ENCODE results near the gene CALML5. TPM values are rescaled to one million over a fixed set of nuclear protein-coding genes. Genes with fewer than 3 reads are reported as not detected.

CALML5 gene
- total RNA-seq, 1 donor from 2014 or later: not detected

DNA sequence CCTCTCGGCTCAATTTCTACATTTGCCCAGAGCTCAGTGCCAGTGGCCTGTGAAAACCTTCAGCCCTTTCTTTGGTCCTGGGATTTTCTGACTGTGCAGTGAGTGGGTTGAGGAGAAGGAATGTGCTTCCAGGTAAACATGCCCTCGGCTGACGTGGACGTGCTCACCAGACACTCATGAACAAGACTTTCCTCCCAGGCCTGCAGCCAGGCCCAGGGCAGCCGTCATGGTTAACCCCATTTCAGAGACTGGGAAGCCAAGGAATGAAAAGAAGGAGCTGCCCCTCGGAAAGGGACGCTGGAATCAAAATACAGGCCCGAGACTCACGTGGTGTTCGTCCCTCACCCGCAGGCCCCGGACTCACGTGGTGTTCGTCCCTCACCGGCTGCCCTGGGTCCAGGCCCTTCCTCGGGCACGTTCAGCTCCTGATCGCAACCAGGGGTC is 8.8 kb upstream of the CALML5 start:
- no peak for DNase-seq (ENCODE audit: low spot score)
- Mint-ChIP-seq H3K27ac (no peak overlapping the region), H3K27me3 (ENCODE audit: low read depth) (peaks cover 16% of the 10 kb centered on the region), H3K4me1 (ENCODE audit: low read depth) (peaks cover 4% of the 10 kb centered on the region), H3K36me3 (ENCODE audit: low read depth) (no peaks in the 10 kb centered on the region), H3K4me3 (ENCODE audit: low read depth) (no peak overlapping the region), H3K9me3 (no peaks in the 10 kb centered on the region)
- intact Hi-C loops (cut with micrococcal nuclease): no loop called here

GRCh38 chr10:5507649-5508131 is 8.3 kb upstream of the CALML5 start:
- no peaks in the 10 kb centered on the region for H3K36me3 Mint-ChIP-seq (ENCODE audit: low read depth)
- H3K27ac Mint-ChIP-seq: no peak overlapping the region
- H3K9me3 Mint-ChIP-seq: no peaks in the 10 kb centered on the region
- no peaks in the 10 kb centered on the region for H3K4me1 Mint-ChIP-seq (ENCODE audit: low read depth)
- H3K27me3 Mint-ChIP-seq (ENCODE audit: low read depth): peaks cover 13% of the 10 kb centered on the region
- H3K4me3 Mint-ChIP-seq (ENCODE audit: low read depth): no peak overlapping the region
- intact Hi-C loops (cut with micrococcal nuclease): no loop called here
- DNase-seq (ENCODE audit: low spot score): no peak

DNA sequence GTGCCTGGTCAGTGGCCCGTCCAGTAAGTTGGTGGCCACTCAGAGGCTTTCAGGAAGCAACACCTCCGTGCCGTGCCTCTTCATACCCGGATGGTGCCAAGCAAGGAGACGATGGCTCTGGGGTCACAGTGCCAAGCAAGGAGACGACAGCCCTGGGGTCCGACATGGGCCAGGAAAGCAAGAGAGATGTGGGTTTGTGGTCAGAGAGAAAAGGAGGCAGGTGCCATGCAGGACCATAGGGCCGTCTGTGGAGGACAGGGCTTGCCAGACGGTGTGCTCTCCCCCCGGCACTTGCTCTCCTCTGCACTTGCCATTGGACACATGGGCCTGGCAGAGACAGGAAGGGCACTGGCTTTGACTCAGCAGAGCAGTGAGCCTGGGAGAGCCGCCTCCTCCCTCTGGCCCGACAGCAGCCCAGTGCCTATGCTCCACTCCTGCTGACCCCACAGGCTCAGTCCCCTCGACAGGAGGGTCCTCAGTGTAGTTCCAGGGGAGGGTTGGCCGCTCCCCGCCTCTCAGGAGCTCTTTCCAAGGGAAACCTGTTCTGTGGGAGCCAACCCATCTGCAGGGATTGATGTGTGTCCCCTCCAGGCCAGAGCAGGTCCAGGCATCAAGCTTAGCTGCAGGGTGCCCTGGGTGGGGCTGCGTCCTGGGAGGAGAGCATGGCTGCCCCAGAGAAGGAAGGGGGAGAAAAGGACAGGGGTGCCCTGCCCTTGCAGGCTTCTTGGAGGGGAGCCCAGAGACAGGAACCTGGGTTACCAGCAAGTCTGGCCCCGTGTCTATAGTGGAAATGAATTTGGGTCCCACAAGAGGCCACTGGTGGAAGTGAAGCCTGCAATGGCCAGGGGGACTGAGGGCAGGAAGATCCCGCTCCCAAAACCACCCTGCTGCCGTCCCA is 7.6 kb upstream of the CALML5 start:
- Mint-ChIP-seq H3K4me3 (ENCODE audit: low read depth) (no peak overlapping the region), H3K4me1 (ENCODE audit: low read depth) (no peaks in the 10 kb centered on the region), H3K27me3 (ENCODE audit: low read depth) (peaks cover 11% of the 10 kb centered on the region), H3K27ac (no peak overlapping the region), H3K9me3 (no peaks in the 10 kb centered on the region), H3K36me3 (ENCODE audit: low read depth) (no peaks in the 10 kb centered on the region)
- DNase-seq (ENCODE audit: low spot score): no peak
- intact Hi-C loops (cut with micrococcal nuclease): no loop called here

DNA sequence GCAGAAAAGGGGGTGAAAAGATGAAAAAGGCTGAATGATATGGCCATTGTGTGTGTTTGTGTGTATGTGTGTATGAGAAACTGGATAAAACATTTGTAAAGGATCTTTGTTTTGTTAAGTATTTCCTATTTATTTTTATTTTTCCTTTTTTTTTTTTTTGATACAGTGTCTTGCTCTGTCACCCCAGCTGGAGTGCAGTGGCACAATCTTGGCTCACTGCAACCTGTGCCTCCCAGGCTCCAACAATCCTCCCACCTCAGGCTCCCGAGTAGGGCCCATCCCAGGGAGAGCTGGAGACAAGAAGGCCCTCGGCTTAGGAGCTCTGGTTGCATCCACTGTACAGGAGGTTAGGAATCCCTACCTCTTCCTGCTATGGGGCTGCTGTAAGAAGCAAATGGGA is 6.9 kb upstream of the CALML5 start:
- H3K27me3 Mint-ChIP-seq (ENCODE audit: low read depth): peaks cover 10% of the 10 kb centered on the region
- H3K4me3 Mint-ChIP-seq (ENCODE audit: low read depth): no peak overlapping the region
- no peaks in the 10 kb centered on the region for H3K9me3 Mint-ChIP-seq
- DNase-seq (ENCODE audit: low spot score): no peak
- H3K27ac Mint-ChIP-seq: no peak overlapping the region
- H3K36me3 Mint-ChIP-seq (ENCODE audit: low read depth): no peaks in the 10 kb centered on the region
- intact Hi-C loops (cut with micrococcal nuclease): no loop called here
- no peaks in the 10 kb centered on the region for H3K4me1 Mint-ChIP-seq (ENCODE audit: low read depth)

DNA sequence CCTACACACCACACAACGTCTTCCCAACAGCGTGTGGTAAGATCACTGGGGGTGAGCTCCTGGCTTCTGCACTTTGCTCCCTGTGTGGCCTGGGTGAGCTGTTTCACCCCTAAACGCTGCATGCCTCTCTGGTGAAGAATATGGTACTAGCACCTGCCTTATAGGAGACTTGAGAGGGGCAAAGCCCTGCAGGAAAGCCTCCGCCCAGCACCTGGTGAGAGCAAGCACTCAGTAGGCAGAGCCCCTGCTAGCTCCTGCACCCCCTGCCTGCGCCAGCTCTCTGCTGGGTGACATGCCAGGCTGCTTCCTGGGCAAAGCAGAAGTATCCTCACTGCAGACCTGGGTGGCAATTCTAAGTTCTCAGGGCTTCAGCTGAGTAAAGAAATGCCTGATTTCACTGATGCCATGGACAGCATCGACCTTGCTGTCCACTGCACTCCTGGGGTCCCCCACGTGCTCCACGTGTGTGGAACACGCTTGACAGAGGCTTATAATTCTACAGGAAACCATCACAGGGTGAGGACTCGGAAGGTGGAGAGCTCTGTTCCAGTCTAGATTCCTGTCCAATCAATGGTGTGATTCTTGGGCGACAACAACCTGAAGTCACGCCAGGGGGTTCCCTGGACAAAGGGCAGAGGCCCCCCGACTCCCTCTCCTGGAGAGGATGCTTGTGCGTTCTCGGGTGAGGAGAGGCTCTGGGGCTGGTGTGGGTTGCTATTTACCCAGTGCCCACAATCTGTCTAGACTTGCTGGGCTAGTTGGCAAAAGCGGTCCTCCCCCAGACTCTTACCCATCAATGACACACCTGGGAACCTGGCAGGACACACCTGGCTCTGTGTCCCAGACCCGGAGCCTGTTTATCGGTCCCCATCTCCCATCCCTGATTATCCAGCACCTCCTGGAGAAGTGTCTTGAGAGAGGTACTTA is 5.0 kb upstream of the CALML5 start:
- no peaks in the 10 kb centered on the region for H3K36me3 Mint-ChIP-seq (ENCODE audit: low read depth)
- no peaks in the 10 kb centered on the region for H3K4me1 Mint-ChIP-seq (ENCODE audit: low read depth)
- no peak overlapping the region for H3K27ac Mint-ChIP-seq
- intact Hi-C loops (cut with micrococcal nuclease): no loop called here
- H3K4me3 Mint-ChIP-seq (ENCODE audit: low read depth): no peak overlapping the region
- no peaks in the 10 kb centered on the region for H3K9me3 Mint-ChIP-seq
- H3K27me3 Mint-ChIP-seq (ENCODE audit: low read depth): peaks cover 5% of the 10 kb centered on the region
- no peak for DNase-seq (ENCODE audit: low spot score)

- Mint-ChIP-seq H3K9me3 (no peaks in the 10 kb centered on the region), H3K27me3 (ENCODE audit: low read depth) (peaks cover 5% of the 10 kb centered on the region), H3K27ac (no peak overlapping the region), H3K4me3 (ENCODE audit: low read depth) (no peak overlapping the region), H3K4me1 (ENCODE audit: low read depth) (no peaks in the 10 kb centered on the region), H3K36me3 (ENCODE audit: low read depth) (no peaks in the 10 kb centered on the region)
- DNase-seq (ENCODE audit: low spot score): no peak
- intact Hi-C loops (cut with micrococcal nuclease): no loop called here
Observed at GRCh38 chr10:5503477-5503835, 4.1 kb upstream of the CALML5 start.

GRCh38 chr10:5502571-5503476 is 3.5 kb upstream of the CALML5 start:
- Mint-ChIP-seq H3K4me3 (ENCODE audit: low read depth) (no peak overlapping the region), H3K9me3 (no peaks in the 10 kb centered on the region), H3K27me3 (ENCODE audit: low read depth) (peaks cover 5% of the 10 kb centered on the region), H3K36me3 (ENCODE audit: low read depth) (no peaks in the 10 kb centered on the region), H3K27ac (no peak overlapping the region), H3K4me1 (ENCODE audit: low read depth) (no peaks in the 10 kb centered on the region)
- DNase-seq (ENCODE audit: low spot score): no peak
- intact Hi-C loops (cut with micrococcal nuclease): no loop called here

DNA sequence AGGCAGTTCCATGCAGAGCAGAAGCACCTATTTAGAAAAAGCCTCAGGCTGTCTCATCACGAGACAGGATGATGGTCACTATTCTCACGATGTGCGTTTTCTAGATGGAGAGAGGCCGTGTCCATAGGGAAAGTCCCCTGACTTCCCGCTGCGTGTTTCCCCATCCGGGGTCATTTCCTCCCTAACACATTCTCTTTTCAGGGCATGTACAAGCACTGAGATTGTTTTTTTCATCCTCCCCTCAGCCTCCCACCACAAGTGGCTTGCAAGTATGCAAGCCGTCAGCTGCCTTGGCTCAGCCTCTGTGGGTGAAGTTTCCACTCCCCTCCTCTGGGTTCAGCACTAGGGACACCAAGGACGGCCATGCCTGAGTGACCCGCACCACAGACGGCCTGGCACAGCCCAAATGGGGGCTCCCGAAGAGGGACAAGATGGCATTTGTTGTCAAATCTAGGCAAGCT is 2.7 kb upstream of the CALML5 start:
- DNase-seq (ENCODE audit: low spot score): no peak
- no peaks in the 10 kb centered on the region for H3K36me3 Mint-ChIP-seq (ENCODE audit: low read depth)
- no peaks in the 10 kb centered on the region for H3K9me3 Mint-ChIP-seq
- intact Hi-C loops (cut with micrococcal nuclease): no loop called here
- peaks cover 5% of the 10 kb centered on the region for H3K27me3 Mint-ChIP-seq (ENCODE audit: low read depth)
- H3K27ac Mint-ChIP-seq: no peak overlapping the region
- no peak overlapping the region for H3K4me3 Mint-ChIP-seq (ENCODE audit: low read depth)
- H3K4me1 Mint-ChIP-seq (ENCODE audit: low read depth): no peaks in the 10 kb centered on the region

GRCh38 chr10:5500910-5501309 is 1.5 kb upstream of the CALML5 start:
- intact Hi-C loops (cut with micrococcal nuclease): no loop called here
- Mint-ChIP-seq H3K4me3 (ENCODE audit: low read depth) (no peak overlapping the region), H3K36me3 (ENCODE audit: low read depth) (no peaks in the 10 kb centered on the region), H3K27ac (no peak overlapping the region), H3K27me3 (ENCODE audit: low read depth) (peaks cover 4% of the 10 kb centered on the region), H3K9me3 (no peaks in the 10 kb centered on the region), H3K4me1 (ENCODE audit: low read depth) (no peaks in the 10 kb centered on the region)
- DNase-seq (ENCODE audit: low spot score): no peak

DNA sequence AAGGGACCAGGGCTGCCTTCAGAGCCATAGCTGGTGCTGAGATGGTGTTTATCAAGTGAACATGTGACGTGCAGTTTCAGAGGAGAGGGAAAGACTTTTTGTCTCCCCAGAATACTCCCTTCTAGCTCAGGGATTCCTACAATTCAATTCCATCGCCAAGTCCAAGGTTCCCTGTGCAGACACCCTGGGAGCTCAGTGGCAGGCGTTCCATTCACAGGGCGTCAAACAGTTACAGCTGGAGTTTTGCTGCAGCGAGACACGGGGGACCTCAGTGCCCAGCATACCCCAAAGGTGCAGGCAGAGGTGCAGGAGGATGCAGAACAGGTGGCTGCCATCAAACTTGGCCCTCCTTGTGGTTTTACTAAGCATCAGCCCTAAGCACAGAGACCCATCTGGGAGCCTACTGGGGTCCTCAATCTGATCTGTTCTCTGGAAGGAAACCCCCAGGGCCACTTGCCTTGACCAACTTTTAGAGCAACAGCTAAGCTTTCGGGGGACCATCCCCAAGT is 846 bp upstream of the CALML5 start:
- H3K27ac Mint-ChIP-seq: no peak overlapping the region

DNA sequence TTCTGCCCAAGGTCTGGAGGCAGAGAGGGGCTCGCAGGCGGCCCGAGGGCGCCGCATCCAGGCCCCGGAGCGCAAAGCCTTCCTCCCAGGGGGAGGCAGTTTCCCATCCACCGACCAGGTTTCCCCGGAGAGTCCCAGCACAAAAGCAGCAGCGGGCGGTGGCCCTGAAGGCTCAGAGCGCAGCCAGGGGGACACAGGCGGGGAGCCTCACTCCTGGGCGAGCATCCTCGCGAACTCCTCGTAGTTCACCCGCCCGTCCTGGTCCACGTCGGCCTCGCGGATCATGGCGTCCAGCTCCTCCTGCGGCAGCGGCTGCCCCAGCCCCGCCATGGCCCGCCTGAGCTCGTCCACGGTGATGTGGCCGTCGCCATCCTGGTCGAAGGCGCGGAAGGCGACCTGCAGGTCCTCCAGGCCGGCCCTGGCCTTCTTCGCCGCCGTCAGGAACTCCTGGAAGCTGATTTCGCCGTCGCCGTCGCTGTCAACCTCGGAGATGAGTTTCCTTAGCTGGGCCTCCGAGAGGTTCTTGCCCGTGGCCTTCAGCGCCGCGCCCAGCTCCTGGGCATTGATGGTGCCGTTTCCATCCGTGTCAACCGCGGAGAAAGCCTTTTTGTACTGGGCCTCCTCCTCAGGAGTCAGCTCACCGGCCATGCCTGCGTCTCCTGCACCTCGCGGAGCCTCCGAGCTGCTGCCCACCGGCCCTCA is 428 bp downstream of the CALML5 start:
- intact Hi-C loops (cut with micrococcal nuclease): no loop called here
- Mint-ChIP-seq H3K4me3 (ENCODE audit: low read depth) (no peak overlapping the region), H3K36me3 (ENCODE audit: low read depth) (no peaks in the 10 kb centered on the region), H3K27ac (no peak overlapping the region), H3K9me3 (no peaks in the 10 kb centered on the region), H3K4me1 (ENCODE audit: low read depth) (no peaks in the 10 kb centered on the region), H3K27me3 (ENCODE audit: low read depth) (no peaks in the 10 kb centered on the region)
- DNase-seq (ENCODE audit: low spot score): no peak

More for the DNA sequence above, 846 bp upstream of the CALML5 start:
- no peak for DNase-seq (ENCODE audit: low spot score)
- Mint-ChIP-seq H3K9me3 (no peaks in the 10 kb centered on the region), H3K4me1 (ENCODE audit: low read depth) (no peaks in the 10 kb centered on the region), H3K36me3 (ENCODE audit: low read depth) (no peaks in the 10 kb centered on the region), H3K27me3 (ENCODE audit: low read depth) (peaks cover under 1% of the 10 kb centered on the region), H3K4me3 (ENCODE audit: low read depth) (no peak overlapping the region)
- intact Hi-C loops (cut with micrococcal nuclease): no loop called here

Data from activated T-helper 2 cell treated with anti-CD3 and anti-CD28 coated beads, Interferon-gamma antibody, Interleukin-2, Interleukin-4, amounts not matched to agents 10 μg/mL and 5 μg/mL and 100 μg/mL, durations not matched to agents 14 hours and 24 hours and 36 hours (primary cell).